HG03280 (cell line): ENCODE measurements around the gene GRIN2C.

ENCODE experiments used
- ATAC-seq: cut with Tn5 transposase; IDR thresholded peaks from one replicate; pipeline ENCODE4 v1.9.1; 2021; ENCODE audit warnings: mild to moderate bottlenecking, moderate library complexity; ENCODE audit not compliant: unreplicated experiment

GRIN2C gene

DNA sequence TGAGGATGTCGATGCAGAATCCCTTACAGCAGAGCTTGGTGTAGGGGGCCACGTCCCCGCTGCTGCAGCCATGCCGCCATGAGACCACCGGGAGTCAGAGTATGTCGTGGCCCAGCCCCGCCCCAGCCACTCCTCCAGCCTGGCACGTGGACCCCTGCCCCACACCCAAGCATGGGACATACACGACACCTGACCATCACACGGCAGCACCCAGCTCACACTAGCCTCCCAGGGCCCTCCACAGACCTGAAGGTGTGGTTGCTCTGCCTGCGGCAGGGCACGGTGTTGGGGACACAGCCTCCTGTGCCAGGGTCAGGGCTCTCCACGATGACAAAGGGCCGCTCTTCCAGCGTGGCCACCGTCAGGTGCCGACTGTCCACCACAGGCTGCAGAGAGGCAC, 9.4 kb downstream of the GRIN2C start:
- ATAC-seq: no peak

DNA sequence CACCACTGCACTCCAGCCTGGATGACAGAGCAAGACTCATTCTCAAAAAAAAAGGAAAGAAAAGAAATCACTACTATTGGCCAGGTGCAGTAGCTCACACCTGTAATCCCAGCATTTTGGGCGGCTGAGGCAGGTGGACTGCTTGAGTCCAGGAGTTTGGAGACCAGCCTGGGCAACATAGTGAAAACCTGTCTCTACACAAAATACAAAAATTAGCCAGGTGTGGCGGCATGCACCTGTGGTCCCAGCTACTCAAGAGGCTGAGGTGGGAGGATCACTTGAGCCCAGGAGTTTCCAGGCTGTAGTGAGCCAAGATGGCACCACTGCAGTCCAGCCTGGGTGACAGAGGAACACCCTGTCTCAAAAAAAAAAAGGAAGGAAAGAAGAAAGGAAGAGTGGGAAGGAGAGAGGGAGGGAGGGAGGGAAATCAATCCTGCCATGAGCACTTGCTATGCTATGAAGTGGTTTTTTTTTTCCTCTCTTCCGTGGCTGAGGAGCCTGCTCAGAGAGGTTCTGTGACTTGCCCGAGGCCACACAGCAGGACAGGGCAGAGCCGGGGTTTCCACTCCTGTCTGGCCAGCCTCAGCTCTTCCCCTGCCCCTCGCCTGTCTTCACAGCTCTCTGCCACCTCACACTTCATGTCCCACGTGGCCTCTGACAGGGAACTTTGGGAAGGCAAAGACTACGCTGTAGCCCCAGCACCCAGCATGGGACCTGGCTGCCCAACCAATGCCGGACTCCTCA, 10.9 kb downstream of the GRIN2C start:
- no peak for ATAC-seq

GRCh38 chr17:74846621-74847020, 13.1 kb downstream of the GRIN2C start:
- ATAC-seq: no peak

- no peak for ATAC-seq
Measured at GRCh38 chr17:74843352-74843627, 16.4 kb downstream of the GRIN2C start.

GRCh38 chr17:74842599-74843351, 16.9 kb downstream of the GRIN2C start:
- ATAC-seq: no peak

DNA sequence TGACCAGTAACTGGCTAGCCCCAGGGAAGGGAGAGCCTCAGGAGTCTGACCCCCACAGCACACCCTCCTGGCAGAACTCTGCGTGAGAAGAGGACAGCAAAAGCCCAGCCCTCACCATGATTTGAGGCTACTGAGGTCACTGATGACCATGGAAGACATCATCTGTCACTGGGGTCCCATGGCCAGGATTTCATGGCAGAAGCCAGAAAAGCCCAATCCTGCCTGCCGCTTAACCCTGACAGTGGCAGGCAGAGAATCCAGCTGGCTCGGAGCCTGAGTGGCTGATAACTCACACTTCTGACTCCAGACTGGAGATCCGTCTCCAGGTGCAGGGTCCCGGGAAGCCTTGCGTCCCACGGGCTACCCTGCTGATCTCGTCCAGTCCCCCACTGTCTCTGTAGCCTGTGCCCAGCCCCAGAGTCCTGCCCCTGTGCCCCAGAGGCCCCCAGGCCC, 17.5 kb downstream of the GRIN2C start:
- no peak for ATAC-seq

- ATAC-seq: no peak
Measured at GRCh38 chr17:74840989-74841666, 18.6 kb downstream of the GRIN2C start.

- ATAC-seq: no peak
Measured at GRCh38 chr17:74839990-74840852, 19.5 kb downstream of the GRIN2C start.

- ATAC-seq: no peak
Measured at GRCh38 chr17:74838274-74838673, 21.4 kb downstream of the GRIN2C start.

DNA sequence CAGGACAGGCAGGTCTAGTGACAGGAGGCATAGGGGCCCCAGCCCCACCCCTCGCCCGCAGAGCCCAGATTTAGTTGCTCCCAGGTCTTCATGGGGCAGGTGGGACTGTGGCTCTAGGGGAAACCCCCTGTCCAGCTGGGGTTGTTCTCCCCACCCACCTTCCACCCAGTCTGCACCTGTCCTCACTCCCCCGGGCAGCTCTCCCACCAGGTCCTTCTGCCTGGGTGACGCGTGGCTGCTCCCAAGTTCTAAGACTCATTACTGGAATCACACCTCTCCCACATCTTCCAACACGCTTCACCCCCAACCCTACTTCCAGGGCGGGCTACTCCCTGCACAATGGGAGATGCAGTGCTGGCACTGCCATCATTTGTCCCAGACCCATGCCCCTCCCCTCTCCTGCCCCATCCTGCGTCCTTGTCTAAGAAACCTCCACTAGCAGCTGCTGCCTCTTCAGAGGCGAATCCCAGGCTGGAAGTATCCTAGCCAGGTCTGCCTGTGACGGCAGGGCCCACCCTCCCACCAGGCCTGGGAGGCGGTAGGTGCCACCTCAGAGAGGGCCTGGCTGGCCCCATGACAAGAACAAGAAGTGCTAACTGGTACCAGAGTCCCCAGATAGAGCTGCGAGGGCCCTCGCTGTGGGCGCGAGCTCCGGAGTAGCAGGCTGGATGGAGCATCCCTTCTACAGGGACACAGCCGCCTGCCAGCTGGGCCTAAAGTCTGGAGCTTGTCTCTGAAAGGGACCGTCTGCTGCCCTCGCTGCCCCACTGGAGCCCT, 22.8 kb downstream of the GRIN2C start:
- ATAC-seq: no peak

GRCh38 chr17:74836191-74836590, 23.5 kb downstream of the GRIN2C start:
- ATAC-seq: no peak

DNA sequence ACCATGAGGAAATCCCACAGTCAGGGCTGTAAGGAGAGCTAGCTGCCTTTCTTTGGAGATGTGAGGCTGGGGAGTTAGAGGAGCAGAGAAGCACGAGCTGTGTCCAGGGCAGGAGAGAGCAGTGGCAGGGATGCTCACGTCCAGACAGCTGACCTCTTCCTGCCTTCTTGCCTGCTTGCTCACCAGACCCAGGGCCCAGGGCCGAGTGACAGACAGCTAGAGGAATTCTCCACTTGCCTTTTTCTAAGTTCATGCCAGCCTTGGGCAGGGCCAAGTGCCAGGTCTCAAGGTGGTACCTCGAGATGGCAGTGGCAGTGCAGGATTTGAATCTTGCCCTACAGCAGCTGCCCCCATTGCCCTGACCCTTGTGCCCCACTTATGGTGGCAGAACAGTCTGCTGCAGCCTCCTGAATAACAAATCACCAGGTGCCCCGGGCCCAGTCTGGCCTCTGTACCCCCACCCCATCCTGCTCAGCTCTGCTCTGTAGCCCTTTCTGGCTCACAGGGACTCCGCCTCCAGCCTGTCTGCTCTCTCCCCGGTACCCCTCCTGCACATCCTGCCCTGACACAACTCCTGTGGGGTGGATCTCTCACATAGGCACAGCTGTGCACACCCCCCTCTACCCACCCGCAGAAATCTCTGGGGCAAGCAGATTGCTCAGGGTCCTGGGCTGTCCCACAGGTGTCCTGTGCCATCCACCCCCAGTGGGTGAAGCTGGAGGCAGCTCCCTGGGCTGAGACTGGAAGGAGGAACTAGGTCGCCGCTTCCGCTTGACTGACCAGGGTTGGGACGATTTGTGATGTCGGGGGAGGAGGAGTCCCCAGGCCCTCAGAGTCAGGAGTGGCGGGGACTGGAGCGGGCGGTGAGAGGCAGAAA, 25.9 kb downstream of the GRIN2C start:
- no peak for ATAC-seq

GRCh38 chr17:74832421-74832820, 27.3 kb downstream of the GRIN2C start:
- ATAC-seq: no peak

- ATAC-seq: no peak
Measured at GRCh38 chr17:74831444-74832146, 28.1 kb downstream of the GRIN2C start.

GRCh38 chr17:74830861-74831260, 28.8 kb downstream of the GRIN2C start:
- no peak for ATAC-seq

- ATAC-seq: no peak
Measured at GRCh38 chr17:74827800-74828199, 31.9 kb downstream of the GRIN2C start.

- ATAC-seq: no peak
Measured at GRCh38 chr17:74825952-74826719, 33.5 kb downstream of the GRIN2C start.
